GM21576 (cell line): ENCODE measurements around the gene SSUH2.

Source experiments
- ATAC-seq: cut with Tn5 transposase; IDR thresholded peaks from one replicate; pipeline ENCODE4 v1.9.1; 2021; ENCODE audit warnings: mild to moderate bottlenecking, moderate library complexity; ENCODE audit not compliant: unreplicated experiment

Gene SSUH2

DNA sequence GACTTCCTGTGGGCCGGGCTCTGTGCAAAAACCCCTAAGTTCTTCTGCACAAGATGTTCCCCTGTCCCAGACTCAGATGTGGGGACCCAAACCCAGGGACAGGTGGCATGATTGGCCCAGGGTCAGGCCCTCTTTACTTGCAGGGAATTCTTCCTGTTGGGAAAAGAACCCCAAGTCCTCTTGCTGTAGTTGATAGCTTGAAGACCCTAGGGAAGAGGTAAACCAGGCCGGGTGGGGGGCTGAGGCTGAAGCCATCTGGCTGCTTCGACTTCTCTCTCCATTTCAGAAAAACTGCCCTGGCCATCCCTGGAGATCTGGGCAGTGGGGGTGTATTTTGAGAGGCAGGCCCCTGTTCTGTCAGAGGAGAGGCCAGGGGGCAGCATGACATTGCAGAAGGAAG, 23.5 kb downstream of the SSUH2 start:
- no peak for ATAC-seq

GRCh38 chr3:8619548-8619947, 25.1 kb downstream of the SSUH2 start:
- no peak for ATAC-seq

DNA sequence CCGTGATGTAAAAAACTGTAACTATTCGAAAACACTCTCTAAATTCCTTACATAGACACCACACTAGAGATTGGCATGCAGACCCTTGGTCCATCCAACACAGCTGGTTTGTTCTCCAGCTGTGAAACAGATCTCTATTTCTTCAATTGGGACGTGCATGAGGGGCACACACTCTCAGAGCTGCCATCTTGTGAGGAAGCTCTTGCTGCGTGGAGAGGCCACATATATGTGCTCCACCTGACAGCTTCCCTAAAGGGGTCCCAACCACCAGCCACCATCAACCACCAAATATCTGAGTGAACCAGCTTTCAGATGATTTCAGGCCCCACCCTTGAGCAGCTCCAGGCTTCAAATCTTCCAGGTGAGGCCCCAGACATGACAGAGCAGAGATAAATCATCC, 25.6 kb downstream of the SSUH2 start:
- ATAC-seq: no peak

- no peak for ATAC-seq
These were observed 26.7 kb downstream of the SSUH2 start for GRCh38 chr3:8617921-8618320.

DNA sequence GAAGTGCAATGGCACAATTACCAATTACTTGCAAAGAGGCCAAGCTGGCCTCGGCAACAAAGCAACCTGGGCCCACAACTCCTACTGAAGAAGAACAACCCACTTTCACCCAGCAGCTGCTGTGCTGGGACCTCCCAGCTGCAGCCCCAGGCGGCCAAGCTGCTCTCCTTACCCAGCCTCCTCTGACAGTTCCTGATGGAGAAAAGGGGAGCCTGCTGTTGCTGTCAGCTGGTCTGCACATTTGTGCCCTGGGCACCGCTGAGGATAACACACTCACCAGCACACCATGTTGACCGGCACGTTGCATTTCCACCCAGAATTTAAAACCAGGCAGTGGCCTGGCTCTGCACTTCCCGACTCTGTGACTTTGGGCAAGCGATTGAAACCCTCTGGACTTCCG, 33.6 kb downstream of the SSUH2 start:
- no peak for ATAC-seq

GRCh38 chr3:8608791-8609467, 35.7 kb downstream of the SSUH2 start:
- no peak for ATAC-seq

- no peak for ATAC-seq
These were observed 36.4 kb downstream of the SSUH2 start for GRCh38 chr3:8608041-8608790.

DNA sequence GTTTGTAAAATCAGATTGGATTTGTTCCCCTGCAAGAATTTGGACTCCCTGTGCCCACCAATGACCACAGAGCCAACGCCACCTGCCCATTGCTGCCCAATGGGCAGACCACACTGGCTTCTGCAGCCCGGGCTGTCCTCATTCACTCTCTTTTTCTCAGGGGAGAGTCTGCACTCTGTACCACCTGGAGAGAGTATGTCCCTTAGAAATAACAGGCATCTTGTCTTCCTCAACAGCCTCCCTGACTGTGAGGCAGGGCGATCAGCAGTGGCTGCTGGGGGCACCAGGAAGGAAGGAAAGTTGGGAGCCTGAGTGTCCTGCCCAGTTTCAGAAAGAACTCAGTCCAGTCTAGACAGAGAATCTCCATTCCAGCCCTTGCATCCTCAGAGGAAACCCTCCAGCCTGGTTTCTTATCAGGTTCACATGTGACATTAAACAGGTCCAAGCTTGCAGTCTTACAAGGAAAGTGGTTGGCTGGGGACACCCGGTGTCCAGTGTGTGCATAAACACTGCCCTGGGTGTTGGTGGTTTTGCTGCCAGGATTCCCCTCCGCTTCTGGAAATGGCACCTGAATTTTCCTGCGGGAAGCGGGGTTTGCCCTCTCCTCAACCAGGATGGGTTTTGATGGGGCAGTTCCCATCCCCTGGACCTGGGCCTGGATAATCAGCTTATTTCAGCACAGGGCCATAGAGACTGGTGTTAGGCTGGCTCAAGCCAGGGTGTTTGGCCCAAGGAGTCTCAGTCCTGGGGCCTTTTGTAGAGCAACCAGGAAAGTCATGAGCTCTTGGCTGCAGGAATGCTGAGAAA, 37.2 kb downstream of the SSUH2 start:
- ATAC-seq: no peak

- no peak for ATAC-seq
These were observed 37.8 kb downstream of the SSUH2 start for GRCh38 chr3:8606701-8607231.

DNA sequence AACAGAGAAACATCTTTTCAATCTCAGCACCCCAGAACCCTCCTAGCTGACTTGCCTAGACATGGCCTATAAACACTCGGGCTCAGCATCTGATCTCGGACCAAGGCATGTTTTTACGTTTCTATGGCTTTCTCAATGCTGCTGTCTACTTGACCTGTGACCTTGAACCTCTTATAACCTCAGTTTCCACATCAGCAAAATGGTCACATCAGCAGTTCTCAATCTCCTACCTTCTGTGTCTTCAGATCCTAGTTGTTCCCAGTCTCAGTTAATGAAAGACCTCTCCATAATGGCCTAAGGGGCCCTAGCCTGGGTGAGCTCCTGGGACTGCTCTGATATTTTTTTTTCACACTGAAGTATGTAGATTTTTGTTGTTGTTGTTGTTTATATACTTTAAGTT, 39.6 kb downstream of the SSUH2 start:
- no peak for ATAC-seq

GRCh38 chr3:8604006-8604405, 40.6 kb downstream of the SSUH2 start:
- ATAC-seq: no peak

DNA sequence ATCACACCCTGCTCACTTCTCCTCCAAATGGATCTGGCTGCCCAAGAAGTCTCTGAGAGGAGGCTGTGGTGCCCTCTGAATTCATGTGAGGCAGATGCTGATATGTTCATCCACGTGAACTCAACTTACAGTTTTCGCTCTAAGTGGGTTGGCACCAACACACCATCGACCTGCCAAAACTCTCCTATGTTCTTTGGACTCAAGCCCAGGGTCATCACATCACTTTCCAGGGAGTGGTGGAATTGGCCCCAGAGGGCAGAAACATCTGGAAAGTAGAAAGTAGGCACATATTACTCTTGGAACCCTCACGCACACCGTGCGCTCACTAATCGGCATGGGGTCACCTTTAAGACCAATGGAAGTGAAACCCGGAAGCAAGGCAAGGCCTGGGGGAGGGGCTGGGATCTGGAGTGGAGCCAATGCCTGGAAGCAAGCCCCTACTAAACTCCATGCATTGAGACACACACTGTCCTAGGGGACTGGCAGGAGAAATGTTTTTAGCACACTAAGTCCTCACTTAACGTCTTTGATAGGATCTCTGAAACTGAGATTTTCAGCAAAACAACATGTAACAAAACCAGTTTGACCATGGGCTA, 41.4 kb downstream of the SSUH2 start:
- ATAC-seq: no peak

- ATAC-seq: no peak
These were observed 44.1 kb downstream of the SSUH2 start for GRCh38 chr3:8600457-8600856.

GRCh38 chr3:8599146-8599545, 45.5 kb downstream of the SSUH2 start:
- no peak for ATAC-seq

DNA sequence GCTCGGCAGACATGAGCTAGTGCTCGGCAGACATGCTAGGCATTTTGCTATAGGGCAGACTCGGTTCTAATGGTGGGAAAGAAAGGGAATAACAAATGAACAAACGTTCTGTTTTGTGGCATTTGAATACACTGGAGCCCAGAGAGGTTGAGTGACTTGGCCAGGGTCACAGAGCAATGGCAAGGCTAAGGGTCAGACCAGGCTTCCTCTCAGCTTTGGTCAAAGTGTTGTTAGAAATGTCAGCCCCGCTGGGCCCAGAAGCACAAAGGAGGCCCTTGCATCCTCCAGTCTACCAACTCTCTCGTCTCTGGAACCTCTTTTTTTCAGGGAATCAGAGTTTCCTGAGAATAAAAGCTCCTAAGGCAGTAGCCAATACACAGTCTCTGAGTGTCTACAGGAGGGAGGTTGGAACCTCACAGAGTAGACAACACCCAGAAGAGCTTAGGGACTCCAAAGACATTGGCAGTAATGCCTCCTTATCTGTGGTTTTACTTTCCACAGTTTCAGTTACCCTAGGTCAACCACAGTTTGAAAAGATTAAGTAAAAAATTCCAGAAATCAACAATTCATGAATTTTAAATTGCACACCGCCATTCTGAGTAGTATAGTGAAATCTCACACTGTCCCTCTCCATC, 47.3 kb downstream of the SSUH2 start:
- ATAC-seq: no peak

GRCh38 chr3:8596321-8597218, 48.0 kb downstream of the SSUH2 start:
- ATAC-seq: no peak

- no peak for ATAC-seq
These were observed 48.9 kb downstream of the SSUH2 start for GRCh38 chr3:8595695-8596115.

GRCh38 chr3:8595252-8595651, 49.3 kb downstream of the SSUH2 start:
- no peak for ATAC-seq

DNA sequence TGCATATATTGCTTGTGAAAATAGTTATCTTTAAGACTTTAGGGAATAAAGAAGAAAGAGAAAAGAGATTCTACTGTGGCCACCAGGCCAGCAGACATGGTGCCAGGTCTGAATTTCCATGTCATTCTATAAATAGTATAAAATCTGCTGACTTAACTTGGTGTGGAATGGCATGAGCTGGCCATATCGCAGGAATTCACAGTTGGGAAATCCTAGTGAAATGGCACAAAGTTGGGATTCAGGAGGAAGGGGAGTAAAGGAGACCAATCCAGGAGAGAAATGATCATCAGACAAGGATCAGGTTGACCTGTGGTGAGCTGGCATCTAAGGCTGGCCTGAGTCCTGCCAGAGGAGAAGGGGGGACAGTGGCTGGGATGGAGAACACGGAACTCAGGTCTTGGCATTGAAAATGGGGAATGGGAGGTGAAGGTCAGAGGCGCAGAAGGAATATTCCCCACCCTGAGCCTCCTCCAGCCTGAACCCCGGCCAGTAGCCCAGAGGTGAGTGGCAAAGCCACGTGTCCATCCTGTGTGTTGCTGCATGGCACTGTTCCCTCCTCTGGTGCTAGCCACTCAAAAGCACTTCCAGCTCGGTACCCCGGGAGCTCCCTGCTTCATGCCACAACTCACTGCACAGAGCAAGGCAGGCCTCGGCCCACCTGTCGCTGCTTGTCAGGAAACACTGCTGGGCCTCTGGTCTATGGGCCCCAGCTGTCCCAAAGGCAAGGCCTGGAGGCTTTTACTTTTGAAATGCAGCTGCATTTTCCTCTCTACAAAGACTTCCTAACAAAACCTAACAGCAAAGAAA, 51.4 kb downstream of the SSUH2 start:
- ATAC-seq: no peak
